NT2/D1 (cell line): ENCODE data around the gene MEG3.

ENCODE experiments used
- SUZ12 ChIP-seq: IDR thresholded peaks from 2 replicates; pipeline ENCODE4 v1.6.1; 2011; ENCODE audit not compliant: insufficient read length, insufficient read depth; ENCODE audit errors: extremely low read depth
- YY1 ChIP-seq: IDR thresholded peaks from 2 replicates; pipeline ENCODE4 v1.6.1; 2011; ENCODE audit not compliant: insufficient read length, insufficient read depth
- ZNF274 ChIP-seq: IDR thresholded peaks from 2 replicates; pipeline ENCODE4 v1.6.1; 2011; ENCODE audit warnings: mild to moderate bottlenecking, low read depth, low read length

DNA sequence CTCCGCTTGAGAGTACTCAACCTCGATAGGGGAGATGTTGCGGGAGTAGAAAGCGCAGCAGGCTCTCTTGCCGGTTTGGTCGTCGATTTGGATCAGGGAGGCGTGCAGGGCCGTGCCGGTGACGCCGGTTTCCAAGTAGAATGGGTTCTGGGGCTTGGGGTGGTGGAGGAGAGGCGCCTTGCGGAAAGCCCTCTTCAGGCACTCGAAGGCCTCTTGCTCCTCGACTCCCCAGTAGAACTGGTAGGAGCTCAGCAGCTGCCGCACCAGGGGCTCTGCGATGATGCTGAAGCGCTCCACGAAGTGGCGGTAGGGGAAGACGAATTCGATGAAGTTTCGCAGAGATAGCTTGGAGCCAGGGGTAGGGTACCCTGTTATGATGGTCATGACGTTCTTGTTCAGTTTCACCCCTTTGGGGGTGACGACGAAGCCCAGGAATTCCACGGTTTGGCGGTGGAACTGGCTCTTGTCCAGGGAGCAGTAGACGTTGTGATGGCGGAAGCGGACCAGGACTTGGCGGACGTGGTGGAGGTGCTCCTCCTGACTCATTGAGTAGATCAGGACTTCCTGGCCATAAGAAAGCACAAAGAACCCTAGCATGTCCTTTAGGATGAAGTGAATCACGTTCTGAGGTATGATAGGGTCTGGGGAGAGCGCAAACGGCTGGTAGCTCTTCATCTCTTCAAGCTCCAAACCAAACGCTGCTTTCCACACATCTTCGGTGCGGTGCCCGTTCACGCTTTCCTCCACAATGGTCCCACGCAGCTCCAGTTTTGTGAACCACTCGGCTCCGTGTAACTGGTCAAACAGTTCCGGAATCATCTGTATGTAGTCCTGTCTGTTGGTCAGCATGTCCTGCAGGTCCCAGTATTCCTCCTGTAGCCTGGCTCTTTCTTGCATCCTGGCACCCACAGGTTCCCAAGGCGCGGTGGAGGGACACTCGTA is 56.4 kb downstream of the MEG3 start:
- no peak for TF ChIP-seq YY1
- no peak for TF ChIP-seq SUZ12
- no peak for TF ChIP-seq ZNF274
